ENCODE results near the gene MCF2L2.

GRCh38 chr3:183261151-183261724 is 167.2 kb downstream of the MCF2L2 start:
- no peak for TF ChIP-seq POLR2AphosphoS5 (IDR thresholded peaks at IDR 0.05; ENCODE audit: low read depth, low read length)
- TF ChIP-seq SIN3A (IDR thresholded peaks at IDR 0.05; ENCODE audit: borderline replicate concordance, insufficient read depth, low read length): no peak
- no peak for TF ChIP-seq REST (IDR thresholded peaks at IDR 0.05; ENCODE audit: insufficient read depth in 1 of 2, low read depth in 2 of 2, low read length in 2 of 2)
- no peak for TF ChIP-seq FOXP2 (optimal IDR thresholded peaks at IDR 0.05; ENCODE audit: borderline replicate concordance, extremely low read depth, extremely low read length, insufficient read depth)

Measured in PFSK-1 (cell line).